ENCODE results near the gene MED22.

DNA sequence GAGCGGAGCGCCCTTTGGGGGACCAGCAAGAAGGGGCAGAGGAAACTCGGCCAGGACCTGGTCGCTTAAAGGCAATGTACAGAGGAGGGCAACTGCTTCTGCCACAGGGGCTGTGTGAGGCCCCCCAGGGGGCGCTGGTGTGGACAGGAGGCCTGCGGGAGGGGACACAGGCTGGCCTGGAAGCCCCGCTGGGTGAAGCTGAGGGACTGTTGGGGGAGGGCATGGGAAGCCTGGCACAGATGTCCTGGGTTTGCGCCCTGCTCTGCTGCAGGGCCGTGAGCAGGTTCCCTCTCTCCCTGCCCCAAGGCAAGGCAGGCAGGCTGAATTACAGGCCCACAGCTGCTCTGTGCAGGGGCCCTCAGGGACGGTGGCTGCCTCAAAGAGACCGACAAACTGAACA lies 5.4 kb downstream of the MED22 start:
- TF ChIP-seq, protein P1, sequence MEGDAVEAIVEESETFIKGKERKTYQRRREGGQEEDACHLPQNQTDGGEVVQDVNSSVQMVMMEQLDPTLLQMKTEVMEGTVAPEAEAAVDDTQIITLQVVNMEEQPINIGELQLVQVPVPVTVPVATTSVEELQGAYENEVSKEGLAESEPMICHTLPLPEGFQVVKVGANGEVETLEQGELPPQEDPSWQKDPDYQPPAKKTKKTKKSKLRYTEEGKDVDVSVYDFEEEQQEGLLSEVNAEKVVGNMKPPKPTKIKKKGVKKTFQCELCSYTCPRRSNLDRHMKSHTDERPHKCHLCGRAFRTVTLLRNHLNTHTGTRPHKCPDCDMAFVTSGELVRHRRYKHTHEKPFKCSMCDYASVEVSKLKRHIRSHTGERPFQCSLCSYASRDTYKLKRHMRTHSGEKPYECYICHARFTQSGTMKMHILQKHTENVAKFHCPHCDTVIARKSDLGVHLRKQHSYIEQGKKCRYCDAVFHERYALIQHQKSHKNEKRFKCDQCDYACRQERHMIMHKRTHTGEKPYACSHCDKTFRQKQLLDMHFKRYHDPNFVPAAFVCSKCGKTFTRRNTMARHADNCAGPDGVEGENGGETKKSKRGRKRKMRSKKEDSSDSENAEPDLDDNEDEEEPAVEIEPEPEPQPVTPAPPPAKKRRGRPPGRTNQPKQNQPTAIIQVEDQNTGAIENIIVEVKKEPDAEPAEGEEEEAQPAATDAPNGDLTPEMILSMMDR (IDR thresholded peaks at IDR 0.05 in 8 of 11, conservative IDR thresholded peaks at IDR 0.05 in 3 of 11), result no peak
- TF ChIP-seq POLR2A (IDR thresholded peaks at IDR 0.05) (no peak), POLR2AphosphoS5 (IDR thresholded peaks at IDR 0.05) (no peak)

All from spleen (tissue), 7 donors.